ENCODE measurements around the gene SMURF2.

GRCh38 chr17:64502021-64502420 lies 160.1 kb downstream of the SMURF2 start:
- TF ChIP-seq POLR2A (IDR thresholded peaks at IDR 0.05) (no peak), CTCF (IDR thresholded peaks at IDR 0.05) (no peak), EP300 (IDR thresholded peaks at IDR 0.05) (no peak)

All from ovary (tissue), 3 donors.